ENCODE data around the gene HEYL. TPM values are rescaled to one million over a fixed set of nuclear protein-coding genes. Genes with fewer than 3 reads are reported as not detected.

Gene HEYL
- total RNA-seq, 6 experiments from 2014 or later: 0.98 to 2.6 (median 1.6) TPM

- Histone ChIP-seq H3K36me3 (no peaks in the 10 kb centered on the region), H3K27me3 (peaks cover 0 to 6% of the 10 kb centered on the region in 2 donors), H3K9me3 (no peaks in the 10 kb centered on the region), H3K4me3 (no peak overlapping the region), H3K27ac (no peak overlapping the region), H3K4me1 (no peaks in the 10 kb centered on the region)
- TF ChIP-seq POLR2A (IDR thresholded peaks at IDR 0.05) (no peak), CTCF (IDR thresholded peaks at IDR 0.05) (no peak)
- WGBS (ENCODE audit: insufficient coverage, low coverage, low lambda C conversion rate, missing lambda C conversion rate): 59% methylated on average over 3 of the region's 3 CpGs
- DNase-seq (no peak), ATAC-seq (no peak)
- intact Hi-C loops (cut with DNase I): no loop called here
Observed at GRCh38 chr1:39685071-39685470, 45.6 kb upstream of the HEYL start.

GRCh38 chr1:39684313-39684664, 44.8 kb upstream of the HEYL start:
- no peak for TF ChIP-seq POLR2A (IDR thresholded peaks at IDR 0.05)
- TF ChIP-seq CTCF (IDR thresholded peaks at IDR 0.05): no peak
- Histone ChIP-seq H3K9me3 (no peaks in the 10 kb centered on the region), H3K27me3 (peaks cover 0 to 6% of the 10 kb centered on the region in 2 donors), H3K27ac (no peak overlapping the region), H3K4me3 (no peak overlapping the region), H3K4me1 (no peaks in the 10 kb centered on the region), H3K36me3 (no peaks in the 10 kb centered on the region)
- ATAC-seq: no peak
- intact Hi-C loops (cut with DNase I): no loop called here
- 44% methylated on average over 6 of the region's 13 CpGs for WGBS (ENCODE audit: insufficient coverage, low coverage, low lambda C conversion rate, missing lambda C conversion rate)
- no peak for DNase-seq

GRCh38 chr1:39683591-39684312, 44.3 kb upstream of the HEYL start:
- intact Hi-C loops (cut with DNase I): no loop called here
- Histone ChIP-seq H3K36me3 (no peaks in the 10 kb centered on the region), H3K27me3 (peaks cover 0 to 6% of the 10 kb centered on the region in 2 donors), H3K4me3 (no peak overlapping the region), H3K27ac (no peak overlapping the region), H3K9me3 (no peaks in the 10 kb centered on the region), H3K4me1 (no peaks in the 10 kb centered on the region)
- DNase-seq (no peak), ATAC-seq (no peak)
- 23% methylated on average over 18 of the region's 62 CpGs for WGBS (ENCODE audit: insufficient coverage, low coverage, low lambda C conversion rate, missing lambda C conversion rate)
- TF ChIP-seq POLR2A (IDR thresholded peaks at IDR 0.05) (no peak), CTCF (IDR thresholded peaks at IDR 0.05) (no peak)

- no peak for DNase-seq
- no peak for ATAC-seq
- Histone ChIP-seq H3K4me1 (no peaks in the 10 kb centered on the region), H3K9me3 (no peaks in the 10 kb centered on the region), H3K27me3 (peaks cover 0 to 6% of the 10 kb centered on the region in 2 donors), H3K27ac (no peak overlapping the region), H3K4me3 (no peak overlapping the region), H3K36me3 (no peaks in the 10 kb centered on the region)
- TF ChIP-seq CTCF (IDR thresholded peaks at IDR 0.05): no peak
- TF ChIP-seq POLR2A (IDR thresholded peaks at IDR 0.05): no peak
- intact Hi-C loops (cut with DNase I): no loop called here
- WGBS (ENCODE audit: insufficient coverage, low coverage, low lambda C conversion rate, missing lambda C conversion rate): 38% methylated on average over 1 of the region's 1 CpG
Observed at GRCh38 chr1:39681999-39682398, 42.6 kb upstream of the HEYL start.
